Osteocyte (in vitro differentiated cells): Measurements from ENCODE around the gene MTCL3.

Source experiments
- DNase-seq: peaks from one replicate; pipeline ENCODE4 v3.0.0; 2021; ENCODE audit warnings: mixed read lengths; ENCODE audit not compliant: unreplicated experiment; ENCODE audit errors: extremely low spot score
- H3K27ac Mint-ChIP-seq: one replicate; pipeline ENCODE4 v1.8.0; 2021; ENCODE audit warnings: mild to moderate bottlenecking, mixed read lengths; ENCODE audit not compliant: unreplicated experiment
- H3K27me3 Mint-ChIP-seq: one replicate; pipeline ENCODE4 v1.8.0; 2021; ENCODE audit warnings: mixed read lengths; ENCODE audit not compliant: unreplicated experiment
- H3K36me3 Mint-ChIP-seq: one replicate; pipeline ENCODE4 v1.8.0; 2021; ENCODE audit warnings: mixed read lengths; ENCODE audit not compliant: unreplicated experiment
- H3K4me1 Mint-ChIP-seq: one replicate; pipeline ENCODE4 v1.8.0; 2021; ENCODE audit warnings: mixed read lengths; ENCODE audit not compliant: unreplicated experiment
- H3K4me3 Mint-ChIP-seq: one replicate; pipeline ENCODE4 v1.8.0; 2021; ENCODE audit warnings: mild to moderate bottlenecking, moderate library complexity, mixed read lengths; ENCODE audit not compliant: unreplicated experiment
- H3K9me3 Mint-ChIP-seq: one replicate; pipeline ENCODE4 v1.8.0; 2021; ENCODE audit warnings: mixed read lengths; ENCODE audit not compliant: unreplicated experiment
- CTCF ChIP-seq: fragments of 200-600 bp; sonication (generic); IDR thresholded peaks from 2 replicates; pipeline ENCODE4 v1.5.0; 2021; ENCODE audit warnings: antibody characterized with exemption, mild to moderate bottlenecking, moderate library complexity

Gene MTCL3

GRCh38 chr6:127483399-127484055 lies 35.6 kb downstream of the MTCL3 start:
- H3K27ac Mint-ChIP-seq, result no peak overlapping the region
- H3K4me3 Mint-ChIP-seq, result peak overlapping the region; percentile 52
- H3K9me3 Mint-ChIP-seq, result no peaks in the 10 kb centered on the region

GRCh38 chr6:127482325-127482724 lies 36.8 kb downstream of the MTCL3 start:
- Mint-ChIP-seq H3K4me1 (peaks cover 17% of the 10 kb centered on the region), H3K9me3 (no peaks in the 10 kb centered on the region), H3K27me3 (no peaks in the 10 kb centered on the region), H3K4me3 (no peak overlapping the region), H3K36me3 (no peaks in the 10 kb centered on the region), H3K27ac (no peak overlapping the region)
- no peak for TF ChIP-seq CTCF
- DNase-seq, result no peak

More at GRCh38 chr6:127483399-127484055, 35.6 kb downstream of the MTCL3 start:
- no peak for DNase-seq
- peaks cover 17% of the 10 kb centered on the region for H3K4me1 Mint-ChIP-seq
- no peaks in the 10 kb centered on the region for H3K27me3 Mint-ChIP-seq
- H3K36me3 Mint-ChIP-seq, result no peaks in the 10 kb centered on the region
- no peak for TF ChIP-seq CTCF

GRCh38 chr6:127481628-127482027 lies 37.5 kb downstream of the MTCL3 start:
- Mint-ChIP-seq H3K27ac (no peak overlapping the region), H3K4me1 (peaks cover 17% of the 10 kb centered on the region), H3K27me3 (no peaks in the 10 kb centered on the region), H3K36me3 (no peaks in the 10 kb centered on the region), H3K4me3 (no peak overlapping the region), H3K9me3 (no peaks in the 10 kb centered on the region)
- DNase-seq, result no peak
- no peak for TF ChIP-seq CTCF

GRCh38 chr6:127481111-127481510 lies 38.0 kb downstream of the MTCL3 start:
- TF ChIP-seq CTCF, result no peak
- Mint-ChIP-seq H3K36me3 (no peaks in the 10 kb centered on the region), H3K9me3 (no peaks in the 10 kb centered on the region), H3K27ac (no peak overlapping the region), H3K4me3 (no peak overlapping the region), H3K27me3 (no peaks in the 10 kb centered on the region), H3K4me1 (peaks cover 17% of the 10 kb centered on the region)
- DNase-seq, result no peak

GRCh38 chr6:127477658-127478057 lies 41.5 kb downstream of the MTCL3 start:
- Mint-ChIP-seq H3K36me3 (no peaks in the 10 kb centered on the region), H3K27me3 (no peaks in the 10 kb centered on the region)

More at GRCh38 chr6:127477658-127478057, 41.5 kb downstream of the MTCL3 start:
- Mint-ChIP-seq H3K9me3 (no peaks in the 10 kb centered on the region), H3K4me3 (no peak overlapping the region), H3K4me1 (no peaks in the 10 kb centered on the region), H3K27ac (no peak overlapping the region)
- TF ChIP-seq CTCF, result no peak
- no peak for DNase-seq
